Astrocyte of the spinal cord (primary cell): ENCODE measurements around the gene EPHA3.

ENCODE experiments used
- DNase-seq: peaks from one replicate; pipeline ENCODE4 v3.0.0; 2011; ENCODE audit warnings: low read depth, low spot score
- H3K4me3 ChIP-seq: 2 replicates; pipeline ENCODE4 v1.5.1; 2011; ENCODE audit warnings: low read depth, mild to moderate bottlenecking, low read length, moderate library complexity
- in situ Hi-C: cut with HindIII; loops from 2 replicates; pipeline ENCODE4 v1.10.0; 2017; ENCODE audit warnings: low sequenced_read_pairs
- TF ChIP-seq, protein P1 (sequence below): IDR thresholded peaks from 2 replicates; pipeline ENCODE4 v1.5.1; 2012; ENCODE audit warnings: low read depth, mild to moderate bottlenecking, low read length, inconsistent platforms

Gene EPHA3

DNA sequence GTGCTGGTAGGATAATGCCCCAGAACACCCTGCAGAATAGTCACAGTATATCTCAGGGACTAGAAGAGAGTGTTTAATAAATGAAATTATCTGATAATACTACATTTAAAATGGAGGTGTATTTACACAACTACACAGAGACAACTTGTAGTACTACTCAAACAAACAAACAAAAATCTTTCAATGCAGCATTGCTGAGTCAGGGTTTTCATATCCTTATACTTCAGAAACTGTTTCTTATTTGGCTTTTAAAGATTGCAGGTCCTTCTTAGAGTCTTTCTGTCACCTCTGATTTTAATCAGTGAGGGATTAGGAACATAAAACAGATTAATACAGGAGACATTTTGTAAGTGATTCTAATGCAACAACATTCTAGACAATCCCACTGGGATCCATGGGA lies 57.4 kb downstream of the EPHA3 start:
- in situ Hi-C loops: no loop called here
- DNase-seq: no peak
- no peak overlapping the region for H3K4me3 ChIP-seq

DNA sequence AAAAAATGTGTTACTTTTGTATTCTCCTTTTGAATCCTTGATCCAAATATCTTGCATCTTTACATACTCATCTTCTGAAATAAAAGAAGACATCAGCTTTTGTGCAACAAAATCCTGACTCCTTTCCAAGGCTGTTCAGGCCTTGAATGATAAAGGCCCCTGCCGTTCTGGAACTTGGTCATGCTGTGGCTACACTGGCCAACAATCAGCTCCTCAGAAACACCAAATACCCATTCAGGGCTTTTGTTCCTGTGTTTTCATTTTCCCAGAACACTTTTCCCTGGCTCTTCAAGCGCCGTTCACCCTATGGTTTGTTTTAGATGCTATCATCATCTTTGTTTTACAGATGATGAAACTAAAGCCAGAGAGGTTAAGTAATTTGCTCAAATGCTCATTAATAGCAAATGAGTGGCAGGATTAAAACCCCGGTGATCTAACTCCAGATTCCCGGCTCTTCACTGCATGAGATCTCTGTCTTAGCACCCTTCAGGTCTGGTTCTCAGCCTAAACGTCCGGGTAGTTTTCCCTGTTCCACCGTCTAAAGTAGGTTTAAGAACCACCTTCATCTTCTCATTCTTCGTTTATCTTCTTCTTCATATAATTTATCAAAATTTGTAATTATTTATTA lies 58.3 kb downstream of the EPHA3 start:
- TF ChIP-seq, protein P1, sequence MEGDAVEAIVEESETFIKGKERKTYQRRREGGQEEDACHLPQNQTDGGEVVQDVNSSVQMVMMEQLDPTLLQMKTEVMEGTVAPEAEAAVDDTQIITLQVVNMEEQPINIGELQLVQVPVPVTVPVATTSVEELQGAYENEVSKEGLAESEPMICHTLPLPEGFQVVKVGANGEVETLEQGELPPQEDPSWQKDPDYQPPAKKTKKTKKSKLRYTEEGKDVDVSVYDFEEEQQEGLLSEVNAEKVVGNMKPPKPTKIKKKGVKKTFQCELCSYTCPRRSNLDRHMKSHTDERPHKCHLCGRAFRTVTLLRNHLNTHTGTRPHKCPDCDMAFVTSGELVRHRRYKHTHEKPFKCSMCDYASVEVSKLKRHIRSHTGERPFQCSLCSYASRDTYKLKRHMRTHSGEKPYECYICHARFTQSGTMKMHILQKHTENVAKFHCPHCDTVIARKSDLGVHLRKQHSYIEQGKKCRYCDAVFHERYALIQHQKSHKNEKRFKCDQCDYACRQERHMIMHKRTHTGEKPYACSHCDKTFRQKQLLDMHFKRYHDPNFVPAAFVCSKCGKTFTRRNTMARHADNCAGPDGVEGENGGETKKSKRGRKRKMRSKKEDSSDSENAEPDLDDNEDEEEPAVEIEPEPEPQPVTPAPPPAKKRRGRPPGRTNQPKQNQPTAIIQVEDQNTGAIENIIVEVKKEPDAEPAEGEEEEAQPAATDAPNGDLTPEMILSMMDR: no peak
- no peak for DNase-seq
- H3K4me3 ChIP-seq: no peak overlapping the region
- in situ Hi-C loops: no loop called here

More for the DNA sequence above, 57.4 kb downstream of the EPHA3 start:
- TF ChIP-seq, protein P1: no peak

DNA sequence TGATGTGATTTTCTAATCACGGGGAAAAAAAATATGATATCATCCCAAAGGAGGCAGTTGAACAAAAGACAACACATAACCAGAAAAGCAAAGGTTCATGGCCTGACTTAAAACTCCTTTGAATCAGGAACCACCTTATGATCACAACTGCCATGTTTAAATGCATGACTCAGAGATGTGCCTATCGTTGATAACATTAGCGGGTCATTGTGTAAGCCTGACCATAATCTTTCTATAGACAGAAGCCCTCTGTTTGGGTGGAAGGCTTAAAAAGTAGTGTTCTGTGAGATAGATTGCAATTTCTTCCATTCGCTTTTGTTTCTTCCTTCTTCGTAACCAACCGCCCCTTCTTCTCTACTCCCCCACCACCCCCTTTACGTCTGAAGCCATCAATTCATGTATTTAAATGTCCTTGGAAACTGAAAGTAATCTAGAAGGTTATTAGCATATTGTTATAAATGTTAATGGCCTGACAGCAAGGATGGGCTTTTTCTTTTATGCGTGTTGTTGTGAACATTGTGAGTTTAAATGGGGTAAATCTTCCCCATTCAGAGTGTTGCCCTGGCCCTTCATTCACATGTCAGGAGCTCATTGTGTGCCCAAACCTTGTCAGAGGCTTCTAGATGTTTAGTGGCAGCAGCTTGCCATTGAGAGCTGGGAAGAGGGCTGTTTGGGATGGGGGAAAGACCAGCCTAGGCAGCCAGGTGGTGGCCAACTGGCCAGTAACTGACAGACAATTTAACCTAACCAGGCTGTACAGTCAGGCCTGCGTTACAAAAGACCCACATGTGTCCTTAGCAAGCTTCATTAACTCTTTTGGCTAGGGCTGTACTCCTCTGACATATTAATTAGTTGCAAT lies 64.5 kb downstream of the EPHA3 start:
- TF ChIP-seq, protein P1: no peak
- no peak for DNase-seq
- in situ Hi-C loops: no loop called here
- H3K4me3 ChIP-seq: no peak overlapping the region

DNA sequence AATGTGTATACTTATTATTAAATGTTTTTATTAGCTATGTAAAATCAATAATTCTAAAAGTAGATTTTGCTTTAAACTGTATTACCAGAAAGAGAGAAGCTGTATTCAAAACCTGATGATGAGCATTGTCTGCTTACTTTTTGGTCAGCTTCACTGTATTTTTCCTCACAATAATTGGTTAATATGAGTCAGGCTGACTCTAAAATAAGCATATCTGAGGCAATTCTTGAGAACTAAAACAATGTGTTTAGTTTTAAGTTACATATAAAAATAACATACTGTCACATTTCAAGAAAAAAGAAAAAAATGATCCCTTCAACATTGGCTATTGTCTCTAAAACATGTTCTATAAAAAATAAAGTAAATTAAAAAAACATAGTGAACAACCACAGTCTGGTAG lies 66.1 kb downstream of the EPHA3 start:
- TF ChIP-seq, protein P1: no peak
- in situ Hi-C loops: no loop called here
- H3K4me3 ChIP-seq: no peak overlapping the region
- DNase-seq: peak; percentile 27

DNA sequence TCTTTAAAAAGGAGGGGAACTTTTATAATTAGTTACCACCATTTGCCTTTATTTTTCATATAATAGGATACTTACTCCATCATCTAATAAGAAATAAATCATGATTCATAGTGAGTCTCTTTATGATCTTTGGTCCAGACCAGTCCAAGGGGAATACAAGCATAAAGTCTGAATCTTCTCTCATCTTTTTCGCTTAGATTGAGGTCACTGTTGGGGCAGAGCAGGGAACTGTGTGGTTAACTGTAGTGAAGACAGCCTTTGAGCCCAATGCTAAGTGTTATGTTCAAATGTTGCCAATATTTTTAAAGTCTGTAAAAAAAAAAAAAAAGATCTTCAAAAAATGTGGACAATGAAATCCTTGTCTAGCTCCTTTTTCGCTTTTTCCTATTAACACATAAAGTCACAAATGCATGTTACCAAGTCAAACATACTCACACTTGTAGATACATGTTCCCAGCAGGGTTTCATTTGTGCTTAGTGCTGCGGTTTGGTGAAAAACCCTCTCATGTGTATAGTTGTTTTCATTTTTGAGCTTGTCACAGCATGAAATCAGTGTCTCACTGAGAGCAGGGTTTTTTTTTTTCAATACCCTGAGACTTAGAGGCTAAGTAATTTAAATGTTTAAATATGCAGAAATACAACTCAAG lies 72.1 kb downstream of the EPHA3 start:
- H3K4me3 ChIP-seq: no peak overlapping the region
- in situ Hi-C loops: no loop called here
- TF ChIP-seq, protein P1: no peak
- DNase-seq: peak; percentile 89

DNA sequence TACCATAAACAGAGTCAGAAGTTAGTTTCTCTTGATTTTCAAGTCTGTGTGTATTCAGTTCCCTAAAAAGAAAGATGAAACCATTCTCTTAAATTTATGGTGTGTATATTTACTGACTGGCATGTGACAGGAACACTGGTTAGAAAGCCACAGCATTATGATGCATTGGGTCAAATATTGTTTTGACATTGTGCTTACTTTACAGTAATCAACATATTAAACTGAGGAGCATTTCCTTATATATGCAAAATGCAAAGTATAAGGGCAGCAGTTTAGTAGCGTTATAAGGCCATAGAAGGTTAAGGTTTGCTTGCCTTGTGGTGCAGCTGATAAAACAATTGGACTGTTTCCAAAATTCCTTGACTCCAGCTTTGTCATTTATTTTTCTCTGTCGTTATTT lies 72.9 kb downstream of the EPHA3 start:
- in situ Hi-C loops: no loop called here
- TF ChIP-seq, protein P1: no peak

More for the DNA sequence above, 72.9 kb downstream of the EPHA3 start:
- H3K4me3 ChIP-seq: no peak overlapping the region
- peak; percentile 14 for DNase-seq
